ENCODE results near the gene MRAP2.

DNA sequence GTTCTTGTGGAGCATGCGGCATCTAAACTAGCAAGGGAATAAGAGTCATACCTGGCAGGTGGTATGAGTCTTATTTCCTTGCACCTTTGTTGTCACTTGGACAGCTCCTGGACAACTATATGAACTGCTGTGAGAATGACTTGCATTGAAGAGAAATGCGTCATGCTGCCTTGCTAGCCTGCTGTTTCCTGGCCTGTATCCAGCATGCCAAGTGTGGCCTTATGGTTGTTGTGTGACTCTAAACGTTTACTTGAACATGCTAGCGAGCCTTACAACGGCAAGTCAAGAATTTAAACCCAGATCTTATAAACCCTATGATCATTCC lies 103.4 kb downstream of the MRAP2 start:
- TF ChIP-seq POLR2A (IDR thresholded peaks at IDR 0.05) = no peak
- TF ChIP-seq, protein P1, sequence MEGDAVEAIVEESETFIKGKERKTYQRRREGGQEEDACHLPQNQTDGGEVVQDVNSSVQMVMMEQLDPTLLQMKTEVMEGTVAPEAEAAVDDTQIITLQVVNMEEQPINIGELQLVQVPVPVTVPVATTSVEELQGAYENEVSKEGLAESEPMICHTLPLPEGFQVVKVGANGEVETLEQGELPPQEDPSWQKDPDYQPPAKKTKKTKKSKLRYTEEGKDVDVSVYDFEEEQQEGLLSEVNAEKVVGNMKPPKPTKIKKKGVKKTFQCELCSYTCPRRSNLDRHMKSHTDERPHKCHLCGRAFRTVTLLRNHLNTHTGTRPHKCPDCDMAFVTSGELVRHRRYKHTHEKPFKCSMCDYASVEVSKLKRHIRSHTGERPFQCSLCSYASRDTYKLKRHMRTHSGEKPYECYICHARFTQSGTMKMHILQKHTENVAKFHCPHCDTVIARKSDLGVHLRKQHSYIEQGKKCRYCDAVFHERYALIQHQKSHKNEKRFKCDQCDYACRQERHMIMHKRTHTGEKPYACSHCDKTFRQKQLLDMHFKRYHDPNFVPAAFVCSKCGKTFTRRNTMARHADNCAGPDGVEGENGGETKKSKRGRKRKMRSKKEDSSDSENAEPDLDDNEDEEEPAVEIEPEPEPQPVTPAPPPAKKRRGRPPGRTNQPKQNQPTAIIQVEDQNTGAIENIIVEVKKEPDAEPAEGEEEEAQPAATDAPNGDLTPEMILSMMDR (IDR thresholded peaks at IDR 0.05) = no peak
